Nephron (organoid): ENCODE results near the gene STAT1.

Experiments
- H3K27ac Mint-ChIP-seq, 3 experiments: 2 replicates each; pipeline ENCODE4 v1.8.0; 2020; ENCODE audit warnings: mixed read lengths in 3 of 3, mild to moderate bottlenecking in 2 of 3, moderate library complexity in 1 of 3
- H3K27me3 Mint-ChIP-seq: 2 replicates; pipeline ENCODE4 v1.8.0; 2021; ENCODE audit warnings: low read depth, mild to moderate bottlenecking, moderate library complexity, mixed read lengths
- H3K36me3 Mint-ChIP-seq: 2 replicates; pipeline ENCODE4 v1.8.0; 2020; ENCODE audit warnings: low read depth, mixed read lengths
- H3K4me1 Mint-ChIP-seq: 2 replicates; pipeline ENCODE4 v1.8.0; 2020; ENCODE audit warnings: mixed read lengths
- H3K4me3 Mint-ChIP-seq, 3 experiments: 2 replicates each; pipeline ENCODE4 v1.8.0; 2020; ENCODE audit warnings: mild to moderate bottlenecking in 3 of 3, mixed read lengths in 3 of 3, moderate library complexity in 2 of 3
- H3K9me3 Mint-ChIP-seq: 2 replicates; pipeline ENCODE4 v1.8.0; 2020; ENCODE audit warnings: mixed read lengths
- CTCF ChIP-seq, 3 experiments: fragments of 200-600 bp; sonication (generic); IDR thresholded peaks; one replicate each; pipeline ENCODE4 v1.5.0; 2021; ENCODE audit warnings: antibody characterized with exemption in 3 of 3; ENCODE audit not compliant: unreplicated experiment in 3 of 3

Gene STAT1

GRCh38 chr2:191013932-191014652 lies at the start of gene STAT1:
Gene STAT1, minus strand, starts transcription at chr2:191014171. Its CDS starts 4,168 bp downstream, at chr2:191010003.
- no peaks in the 10 kb centered on the region for H3K9me3 Mint-ChIP-seq
- H3K27me3 Mint-ChIP-seq = peaks cover 10% of the 10 kb centered on the region
- H3K4me1 Mint-ChIP-seq = no peaks in the 10 kb centered on the region

DNA sequence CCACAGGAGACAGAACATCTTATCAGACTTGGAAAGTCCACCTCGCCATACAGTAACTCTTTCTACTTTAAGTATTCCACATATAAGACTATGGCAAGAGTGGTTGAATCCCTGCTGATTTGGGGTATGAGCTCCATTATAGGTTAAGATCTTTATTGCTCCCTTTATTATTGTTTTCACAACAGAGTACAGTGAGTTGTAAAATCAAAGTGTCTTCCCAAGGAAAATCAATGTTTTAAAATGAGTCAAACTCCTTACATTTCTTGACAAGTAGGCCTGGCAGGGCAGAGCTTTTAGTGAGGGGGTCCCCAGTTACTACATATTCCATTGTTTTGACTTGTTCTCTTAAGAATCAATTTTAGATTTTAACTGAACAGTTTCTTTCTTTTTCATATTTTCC lies 49.6 kb upstream of the STAT1 start:
- Mint-ChIP-seq H3K4me1 (no peaks in the 10 kb centered on the region), H3K27ac (no peak overlapping the region), H3K27me3 (no peaks in the 10 kb centered on the region), H3K9me3 (no peaks in the 10 kb centered on the region), H3K36me3 (no peaks in the 10 kb centered on the region), H3K4me3 (no peak overlapping the region)
- TF ChIP-seq CTCF (IDR thresholded peaks at IDR 0.05; ENCODE audit: unreplicated experiment in 3 of 3) = no peak

More at GRCh38 chr2:191013932-191014652, at the start of gene STAT1:
- H3K4me3 Mint-ChIP-seq = no peak within 1 kb of the TSS
- H3K36me3 Mint-ChIP-seq = peaks cover 11% of the 10 kb centered on the region
- no peak within 1 kb of the TSS for H3K27ac Mint-ChIP-seq
- peak in 2 of 3 experiments; percentile 9 to 18 for TF ChIP-seq CTCF (IDR thresholded peaks at IDR 0.05; ENCODE audit: unreplicated experiment in 3 of 3)

- Mint-ChIP-seq H3K4me3 (no peak overlapping the region), H3K9me3 (no peaks in the 10 kb centered on the region), H3K27ac (no peak overlapping the region), H3K36me3 (no peaks in the 10 kb centered on the region), H3K4me1 (no peaks in the 10 kb centered on the region), H3K27me3 (no peaks in the 10 kb centered on the region)
- no peak for TF ChIP-seq CTCF (IDR thresholded peaks at IDR 0.05; ENCODE audit: unreplicated experiment in 3 of 3)
Observed at GRCh38 chr2:191061381-191061980, 47.5 kb upstream of the STAT1 start.

DNA sequence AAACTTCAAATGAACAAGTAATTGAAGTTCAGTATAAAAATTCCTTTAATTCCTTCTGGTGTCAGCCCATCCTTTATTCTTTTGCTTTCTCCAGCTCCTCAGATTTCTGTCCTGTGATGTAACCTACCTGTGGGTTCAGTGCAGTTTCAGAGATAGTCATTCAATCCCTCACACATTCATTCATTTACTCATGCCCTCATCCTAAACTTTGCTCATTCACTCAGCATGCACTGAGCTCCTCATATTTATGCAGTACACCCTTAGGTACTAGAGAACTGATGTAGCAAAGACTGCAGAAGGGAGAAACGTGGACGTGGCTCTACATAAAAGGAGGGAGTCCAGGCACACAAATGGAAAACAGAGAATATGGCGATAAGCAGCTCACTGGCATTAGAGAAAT lies 45.3 kb upstream of the STAT1 start:
- Mint-ChIP-seq H3K4me3 (no peak overlapping the region), H3K9me3 (no peaks in the 10 kb centered on the region), H3K36me3 (no peaks in the 10 kb centered on the region), H3K27me3 (no peaks in the 10 kb centered on the region), H3K4me1 (no peaks in the 10 kb centered on the region), H3K27ac (no peak overlapping the region)
- TF ChIP-seq CTCF (IDR thresholded peaks at IDR 0.05; ENCODE audit: unreplicated experiment in 3 of 3) = no peak

DNA sequence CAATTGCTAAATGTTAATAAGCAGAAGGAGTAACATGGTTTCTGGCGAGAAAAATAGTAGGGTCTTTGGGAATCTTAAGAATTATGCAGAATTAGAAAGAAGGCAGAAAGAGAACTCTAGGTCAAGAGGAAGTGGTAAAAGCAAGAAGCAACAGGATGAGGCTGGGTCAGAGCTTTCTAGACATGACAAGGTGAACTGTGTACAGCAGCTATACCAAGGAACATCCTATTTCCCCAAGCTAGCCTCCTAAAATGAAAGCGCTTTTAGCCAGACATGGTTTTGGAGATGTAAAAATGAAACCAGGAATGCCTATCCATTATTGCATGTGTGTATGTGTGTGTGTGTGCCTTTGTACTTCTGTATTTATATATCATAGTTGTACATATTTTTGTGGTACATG lies 42.3 kb upstream of the STAT1 start:
- Mint-ChIP-seq H3K9me3 (no peaks in the 10 kb centered on the region), H3K4me1 (no peaks in the 10 kb centered on the region), H3K36me3 (no peaks in the 10 kb centered on the region), H3K27me3 (no peaks in the 10 kb centered on the region), H3K4me3 (no peak overlapping the region), H3K27ac (no peak overlapping the region)
- no peak for TF ChIP-seq CTCF (IDR thresholded peaks at IDR 0.05; ENCODE audit: unreplicated experiment in 3 of 3)

GRCh38 chr2:191053256-191053655 lies 39.3 kb upstream of the STAT1 start:
- H3K4me1 Mint-ChIP-seq = no peaks in the 10 kb centered on the region
- TF ChIP-seq CTCF (IDR thresholded peaks at IDR 0.05; ENCODE audit: unreplicated experiment in 3 of 3) = no peak

More at GRCh38 chr2:191053256-191053655, 39.3 kb upstream of the STAT1 start:
- Mint-ChIP-seq H3K27ac (no peak overlapping the region), H3K27me3 (peaks cover 6% of the 10 kb centered on the region), H3K36me3 (no peaks in the 10 kb centered on the region), H3K9me3 (no peaks in the 10 kb centered on the region), H3K4me3 (no peak overlapping the region)
